Fibroblast of skin of back (primary cell): Measurements from ENCODE around the gene NKX1-1.

Experiments used
- DNase-seq: peaks from one replicate; pipeline ENCODE4 v3.0.0-alpha.2; 2013

NKX1-1 gene

DNA sequence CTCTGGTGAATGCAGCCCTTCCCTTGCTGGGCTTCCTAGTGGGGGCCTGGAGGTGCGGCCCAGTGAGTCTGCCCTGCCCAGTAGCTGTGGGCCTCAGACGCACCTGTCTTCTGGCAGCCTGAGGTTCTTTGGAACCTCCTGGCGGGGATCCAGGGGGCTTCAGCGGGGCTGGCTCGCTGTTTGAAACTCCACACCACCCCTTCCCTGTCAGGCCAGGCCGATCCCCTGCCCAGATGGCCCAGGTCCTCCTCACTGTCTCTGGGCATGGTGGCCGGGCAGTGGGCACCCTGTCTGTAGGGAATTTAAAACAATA, 10.7 kb upstream of the NKX1-1 start:
- DNase-seq = no peak

DNA sequence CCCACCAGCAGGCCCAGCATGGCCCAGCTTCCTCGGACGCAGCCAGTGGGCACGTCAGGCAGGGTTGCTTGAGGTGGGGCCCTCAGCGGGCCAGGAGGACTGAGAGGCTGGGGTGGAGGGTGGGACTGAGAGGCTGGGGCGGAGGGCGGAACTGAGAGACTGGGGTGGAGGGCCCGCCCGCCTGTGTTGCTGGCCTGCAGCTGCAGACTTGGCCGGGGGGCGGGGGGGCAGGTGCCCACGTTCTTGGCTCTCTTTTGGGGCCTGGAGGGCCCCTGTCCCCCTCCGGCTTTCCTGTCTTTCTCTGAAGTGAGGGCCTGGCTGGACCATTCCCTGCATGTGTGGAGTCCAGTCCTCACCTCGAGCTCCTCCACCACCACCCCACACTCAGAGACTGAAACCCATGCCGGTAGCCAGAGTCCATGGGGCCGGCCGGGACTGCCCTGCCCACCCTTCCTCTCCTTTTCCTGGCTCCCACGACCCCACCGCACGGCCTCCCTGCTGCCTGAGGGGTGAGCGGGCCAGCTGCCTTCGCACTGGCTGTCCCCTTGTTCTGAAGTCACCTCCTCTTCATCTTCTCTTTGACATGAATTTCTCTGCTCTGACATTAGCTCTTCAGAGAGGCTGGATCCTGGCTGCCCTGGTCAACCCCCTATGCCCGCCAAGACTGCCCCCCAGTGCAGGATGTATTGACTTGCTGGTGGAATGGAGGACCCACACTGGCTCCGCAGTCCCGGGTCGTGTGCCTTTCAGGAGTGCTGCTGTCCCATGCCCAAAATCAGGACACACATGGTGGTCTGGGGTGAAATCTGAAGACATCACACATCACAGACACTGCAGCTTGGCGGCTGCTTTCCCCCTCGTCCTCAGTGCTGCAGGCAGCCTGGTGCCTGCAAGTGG, 10.1 kb upstream of the NKX1-1 start:
- DNase-seq = no peak

DNA sequence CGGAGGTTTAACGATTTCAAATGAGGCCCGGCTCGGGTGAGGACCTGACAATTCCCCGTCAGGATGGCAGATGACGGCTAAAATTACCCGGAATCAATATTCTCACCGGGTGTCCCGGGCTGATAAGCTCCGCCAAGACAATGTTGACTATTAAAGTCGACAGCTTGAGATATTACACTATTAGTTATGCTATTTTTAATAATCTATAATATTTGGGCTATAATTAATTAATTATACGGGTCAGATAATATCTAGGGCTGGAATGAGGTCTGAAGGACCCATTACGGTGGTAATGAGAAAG, 9.4 kb upstream of the NKX1-1 start:
- DNase-seq = no peak

GRCh38 chr4:1414831-1415680, 8.8 kb upstream of the NKX1-1 start:
- DNase-seq = no peak

- DNase-seq = no peak
Observed at GRCh38 chr4:1413687-1414479, 7.6 kb upstream of the NKX1-1 start.

- no peak for DNase-seq
Observed at GRCh38 chr4:1413204-1413663, 7.0 kb upstream of the NKX1-1 start.

- no peak for DNase-seq
Observed at GRCh38 chr4:1412376-1413203, 6.3 kb upstream of the NKX1-1 start.

- no peak for DNase-seq
Observed at GRCh38 chr4:1411436-1412375, 5.5 kb upstream of the NKX1-1 start.

DNA sequence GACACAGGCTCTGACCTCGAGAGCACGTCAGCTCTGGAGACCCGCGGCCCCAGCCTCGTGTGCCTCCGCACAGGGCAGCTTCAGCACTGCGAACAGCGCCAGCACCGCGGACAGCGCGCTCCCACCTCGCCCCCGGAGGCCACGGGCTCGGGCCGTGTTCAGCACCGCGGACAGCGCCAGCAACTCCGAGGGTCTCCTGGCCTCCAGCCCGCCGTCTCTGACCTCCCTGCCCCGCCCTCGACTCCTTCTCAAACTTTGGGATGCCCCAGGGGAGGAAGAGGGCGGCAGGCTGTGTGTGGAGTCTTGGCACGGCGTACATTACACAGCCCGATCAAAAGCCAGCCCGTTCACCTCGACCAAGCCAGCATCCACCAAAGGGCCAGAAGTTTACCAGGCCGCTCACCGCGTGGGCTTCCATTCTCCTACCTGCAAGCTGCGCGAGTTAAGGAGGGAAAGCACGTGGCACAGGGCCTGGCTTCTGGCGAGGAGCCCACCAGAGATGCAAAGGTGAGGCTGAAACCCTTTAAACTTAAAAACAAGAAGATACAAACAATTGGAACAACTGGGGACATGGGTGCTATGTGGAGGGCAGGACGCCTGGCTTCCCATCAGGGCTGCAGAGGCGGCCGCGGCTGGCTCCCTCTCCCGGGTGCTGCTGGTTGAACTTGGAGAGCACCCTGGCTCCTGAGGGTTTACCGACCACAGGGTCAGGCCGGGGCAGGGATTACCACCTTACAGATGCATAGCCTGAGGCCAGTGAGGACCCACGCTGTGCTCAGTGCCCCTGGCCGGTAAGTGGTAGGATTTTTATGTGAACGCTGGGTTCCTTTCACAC, 4.5 kb upstream of the NKX1-1 start:
- DNase-seq = peak; percentile 43

GRCh38 chr4:1409491-1410425, 3.5 kb upstream of the NKX1-1 start:
- no peak for DNase-seq

- DNase-seq = no peak
Observed at GRCh38 chr4:1409079-1409478, 2.8 kb upstream of the NKX1-1 start.

DNA sequence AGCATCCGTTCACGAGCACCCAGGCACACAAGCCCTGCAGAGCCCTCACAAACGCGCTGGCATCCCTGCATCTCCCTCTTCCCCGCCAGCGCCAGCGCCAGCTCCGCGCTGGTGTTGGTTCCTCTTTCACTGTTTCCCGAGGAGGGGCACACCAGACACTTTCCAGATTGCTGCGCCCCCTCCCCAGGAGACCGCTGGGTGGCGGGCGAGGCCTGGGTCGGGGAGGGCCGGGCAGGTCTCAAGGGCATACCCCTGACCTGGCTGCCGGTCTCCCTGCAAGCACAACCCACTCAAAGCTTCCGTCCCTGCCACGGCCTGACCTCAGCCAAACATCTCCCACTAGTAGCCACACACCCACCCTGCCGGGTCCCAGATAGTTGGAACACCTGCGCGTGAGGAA, 2.2 kb upstream of the NKX1-1 start:
- DNase-seq = no peak

DNA sequence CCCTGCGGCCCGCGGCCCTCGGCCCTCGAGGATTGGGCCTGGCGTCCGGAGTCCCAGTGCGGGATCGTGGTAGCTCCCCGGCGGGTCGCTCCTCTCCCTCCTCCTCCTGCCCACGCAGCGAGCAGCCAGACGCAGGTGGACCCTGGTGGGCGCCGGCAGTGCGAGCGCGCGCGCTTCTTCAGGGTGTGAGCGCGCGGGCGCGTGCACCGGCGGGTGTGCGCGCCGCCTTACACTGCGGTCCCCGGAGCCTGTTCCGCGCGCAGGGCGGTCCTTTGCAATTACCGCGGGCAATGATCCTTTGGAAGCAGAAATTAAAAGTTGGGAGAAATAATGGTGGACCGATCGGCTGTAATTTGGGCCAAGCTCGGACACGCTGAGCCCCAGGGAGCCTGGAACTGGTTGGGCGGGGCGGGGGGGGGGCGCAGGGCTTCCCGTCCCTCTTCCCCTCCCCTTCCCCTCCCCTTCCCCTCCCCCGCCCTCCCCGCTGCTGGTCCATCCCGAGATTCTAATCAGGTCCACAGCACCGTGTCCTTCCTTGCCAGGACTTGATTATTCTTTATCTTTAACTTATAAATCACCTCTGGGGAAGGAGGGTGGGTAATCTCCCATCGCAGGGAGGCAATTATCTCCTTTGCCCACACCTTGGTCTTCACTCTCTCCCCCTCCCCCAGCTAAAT, 1.6 kb upstream of the NKX1-1 start:
- DNase-seq = no peak

GRCh38 chr4:1406981-1407656, 877 bp upstream of the NKX1-1 start:
- DNase-seq = no peak

DNA sequence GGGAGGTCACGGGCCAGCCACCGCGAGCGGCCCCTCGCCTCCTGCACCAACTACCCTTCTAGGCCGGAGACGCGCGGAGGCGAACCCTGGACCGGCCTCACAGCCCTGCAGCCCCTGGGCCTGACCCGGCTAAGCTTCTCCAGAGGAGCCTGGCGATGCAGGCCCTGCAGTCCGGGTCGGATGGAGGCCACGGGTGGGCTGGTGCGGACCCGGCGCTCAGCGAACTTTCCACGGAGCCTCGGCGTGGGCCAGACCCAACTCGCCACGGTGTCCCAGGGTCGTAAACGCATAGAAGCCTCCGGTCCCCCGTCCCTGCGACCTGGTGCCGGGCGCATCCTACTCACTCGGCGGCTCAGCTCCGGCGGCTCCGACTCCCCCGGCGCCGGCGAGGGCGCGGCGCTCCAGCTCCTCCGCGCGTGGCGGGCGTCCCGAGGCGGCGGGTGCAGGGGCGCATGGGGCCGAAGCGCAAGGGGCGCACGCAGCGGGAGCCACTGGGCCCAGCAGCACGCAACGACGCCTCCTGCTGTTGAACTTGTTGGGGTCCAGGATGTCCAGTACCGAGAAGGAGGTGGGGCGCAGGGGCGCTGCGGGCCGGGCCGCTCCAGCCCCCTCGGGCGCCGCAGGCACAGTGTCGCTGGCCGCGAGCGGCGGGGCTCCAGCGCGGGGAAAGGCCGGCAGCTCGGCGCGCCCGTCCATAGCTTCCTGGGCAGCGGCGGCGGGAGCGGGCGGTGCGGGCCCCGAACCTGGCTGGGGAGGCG, 427 bp downstream of the NKX1-1 start:
- DNase-seq = no peak

DNA sequence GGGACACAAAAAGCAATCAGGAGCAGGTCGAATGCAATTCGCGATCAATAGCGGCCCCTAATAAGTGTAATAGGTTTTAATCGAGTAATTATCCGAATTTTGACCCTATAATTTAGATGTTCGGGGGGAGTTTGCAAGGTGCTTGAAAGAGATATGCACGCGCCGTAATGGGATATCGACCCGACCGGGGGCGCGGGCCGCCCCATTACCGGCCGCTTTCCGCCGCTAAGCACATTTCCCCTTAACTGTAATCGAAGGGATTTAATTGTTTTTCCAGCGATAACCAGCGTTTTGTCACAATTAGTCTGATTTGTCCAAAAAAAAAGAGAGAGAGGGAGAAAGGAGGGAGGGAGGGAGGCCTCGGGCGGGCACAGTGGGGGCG, 997 bp downstream of the NKX1-1 start:
- no peak for DNase-seq
